Body of pancreas (tissue), 4 donors: ENCODE data around the gene HIBCH. TPM values are rescaled to one million over a fixed set of nuclear protein-coding genes. Genes with fewer than 3 reads are reported as not detected.

Experiments used
- ATAC-seq: fragments of 150-250 bp; one replicate; pipeline ENCODE4 v1.9.1; 2016
- DNase-seq, 4 donors: peaks; one replicate each; pipeline ENCODE4 v3.0.0-alpha.2; 2019
- H3K27ac ChIP-seq, 4 donors: fragments of 200-600 bp; sonication (generic); 1 replicate in 3 of 4; 2 replicates in 1 of 4; pipeline versions ENCODE4 v1.5.1 to v1.6.1; 2016 to 2019; ENCODE audit warnings: mild to moderate bottlenecking in 1 of 4, mixed read lengths in 1 of 4, moderate library complexity in 1 of 4
- H3K27me3 ChIP-seq, 2 donors: fragments of 200-600 bp; sonication (generic); one replicate each; pipeline ENCODE4 v1.6.0; 2016; ENCODE audit warnings: mild to moderate bottlenecking in 1 of 2
- H3K36me3 ChIP-seq, 2 donors: fragments of 200-600 bp; sonication (generic); replicated peaks in 1 of 2; 2 replicates each; pipeline ENCODE4 v1.5.1; 2016; ENCODE audit warnings: low read depth in 2 of 2; ENCODE audit not compliant: insufficient read depth in 1 of 2
- H3K4me1 ChIP-seq: fragments of 200-600 bp; sonication (generic); one replicate; pipeline ENCODE4 v1.6.0; 2016
- H3K4me3 ChIP-seq, 2 donors: fragments of 200-600 bp; sonication (generic); 1 replicate in 1 of 2; 2 replicates in 1 of 2; pipeline ENCODE4 v1.5.1; 2016 to 2019
- H3K9me3 ChIP-seq, 3 donors: fragments of 200-600 bp; sonication (generic); 1 replicate in 2 of 3; 2 replicates in 1 of 3; pipeline ENCODE4 v1.5.1; 2016
- POLR2A ChIP-seq, 3 donors: fragments of 450-650 bp; IDR thresholded peaks; one replicate each; pipeline ENCODE4 v1.6.1; 2016; ENCODE audit warnings: antibody characterized with exemption in 3 of 3, mild to moderate bottlenecking in 2 of 3
- WGBS, 2 donors: methylation state at CpG; one replicate each; pipeline ENCODE4 v1.1.5; 2017; 5-methylcytosine and 5-hydroxymethylcytosine counted together
- intact Hi-C: fragments of 100-400 bp; cut with DNase I; formaldehyde crosslinking; loops from one replicate; pipeline ENCODE4 v1.15.1; 2023
- total RNA-seq, 2 donors: library from RNA; depleted of rRNA; stranded (reverse); fragments of >200 nt; gene quantifications; one replicate each; pipeline ENCODE4 v1.1.0, GENCODE V29; 2016
- TF ChIP-seq, protein P1 (sequence below), 7 experiments: fragments of 450-650 bp in 4 of 7; fragments of 200-600 bp in 3 of 7; sonication (generic) in 3 of 7; IDR thresholded peaks; one replicate each; pipeline ENCODE4 v1.5.1; 2016 to 2019; ENCODE audit warnings: antibody characterized with exemption in 7 of 7

Gene HIBCH
- total RNA-seq, 2 donors from 2014 or later: 19.4 to 21.3 TPM

DNA sequence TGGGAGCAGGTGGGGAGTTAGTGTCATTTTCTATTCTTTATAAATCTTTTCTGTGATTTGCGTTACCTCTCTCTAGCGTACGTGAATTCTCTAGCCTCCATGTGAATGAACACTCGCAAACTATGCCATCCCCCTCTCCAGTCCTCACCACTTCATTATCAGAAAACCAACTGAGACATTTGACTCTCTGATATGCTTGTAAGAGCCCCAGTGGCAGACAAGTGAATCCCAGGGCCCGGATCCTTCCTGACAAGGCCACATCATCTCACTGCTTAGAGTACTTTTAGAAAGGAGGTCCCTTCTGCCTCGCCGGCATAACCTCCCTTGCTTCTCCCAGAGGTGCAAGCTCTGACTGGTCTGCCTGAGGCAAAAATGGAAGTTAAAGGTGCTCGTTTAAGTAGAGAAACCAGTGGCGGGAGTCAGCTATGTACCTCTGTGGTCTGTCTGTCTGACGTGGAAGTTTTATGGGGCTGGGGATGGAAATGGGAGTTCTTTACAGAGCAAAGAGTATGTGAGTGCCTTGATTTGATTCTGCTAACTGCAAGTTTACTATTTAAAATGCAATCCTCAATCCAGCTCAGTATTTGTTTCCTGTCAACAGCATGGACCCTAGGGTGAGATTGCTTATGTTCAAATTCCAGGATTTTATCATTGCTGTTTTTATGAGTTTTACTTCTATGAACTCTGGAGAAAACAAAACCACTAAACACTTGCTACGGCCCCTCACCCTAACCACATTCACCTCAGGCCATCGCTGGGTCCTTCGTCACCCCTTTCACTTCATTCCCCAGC is 142.2 kb downstream of the HIBCH start:
- Histone ChIP-seq H3K36me3 (no peaks in the 10 kb centered on the region), H3K4me1 (peaks cover 18% of the 10 kb centered on the region), H3K4me3 (no peak overlapping the region), H3K27me3 (no peaks in the 10 kb centered on the region), H3K27ac (no peak overlapping the region), H3K9me3 (no peaks in the 10 kb centered on the region)
- DNase-seq (no peak), ATAC-seq (no peak)
- intact Hi-C loops: no loop called here
- WGBS, 2 donors: 92 to 93% methylated on average over 13 of the region's 13 CpGs
- TF ChIP-seq, protein P1, sequence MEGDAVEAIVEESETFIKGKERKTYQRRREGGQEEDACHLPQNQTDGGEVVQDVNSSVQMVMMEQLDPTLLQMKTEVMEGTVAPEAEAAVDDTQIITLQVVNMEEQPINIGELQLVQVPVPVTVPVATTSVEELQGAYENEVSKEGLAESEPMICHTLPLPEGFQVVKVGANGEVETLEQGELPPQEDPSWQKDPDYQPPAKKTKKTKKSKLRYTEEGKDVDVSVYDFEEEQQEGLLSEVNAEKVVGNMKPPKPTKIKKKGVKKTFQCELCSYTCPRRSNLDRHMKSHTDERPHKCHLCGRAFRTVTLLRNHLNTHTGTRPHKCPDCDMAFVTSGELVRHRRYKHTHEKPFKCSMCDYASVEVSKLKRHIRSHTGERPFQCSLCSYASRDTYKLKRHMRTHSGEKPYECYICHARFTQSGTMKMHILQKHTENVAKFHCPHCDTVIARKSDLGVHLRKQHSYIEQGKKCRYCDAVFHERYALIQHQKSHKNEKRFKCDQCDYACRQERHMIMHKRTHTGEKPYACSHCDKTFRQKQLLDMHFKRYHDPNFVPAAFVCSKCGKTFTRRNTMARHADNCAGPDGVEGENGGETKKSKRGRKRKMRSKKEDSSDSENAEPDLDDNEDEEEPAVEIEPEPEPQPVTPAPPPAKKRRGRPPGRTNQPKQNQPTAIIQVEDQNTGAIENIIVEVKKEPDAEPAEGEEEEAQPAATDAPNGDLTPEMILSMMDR (IDR thresholded peaks at IDR 0.05): no peak
- TF ChIP-seq POLR2A (IDR thresholded peaks at IDR 0.05): no peak

GRCh38 chr2:190173392-190173791 is 146.2 kb downstream of the HIBCH start:
- WGBS, 2 donors: 83 to 84% methylated on average over 4 of the region's 4 CpGs

DNA sequence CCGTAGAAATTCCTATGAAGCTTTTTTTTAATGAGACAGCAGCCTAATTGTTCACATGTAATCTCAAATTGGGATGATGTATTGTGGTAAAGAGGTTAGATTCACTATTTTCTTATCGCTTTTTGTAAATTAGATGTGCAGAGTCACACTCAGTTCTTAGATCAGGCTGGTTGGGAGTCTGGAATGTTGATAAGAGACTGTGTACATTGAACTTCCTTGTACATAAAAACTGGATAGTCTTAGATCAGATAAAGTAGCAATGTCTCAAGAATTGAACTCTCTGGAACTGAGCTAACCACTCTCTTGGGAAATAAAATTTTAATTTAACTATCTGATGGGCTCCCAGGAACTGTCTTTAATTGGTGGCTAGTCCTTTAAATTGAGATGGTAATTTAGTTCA is 149.0 kb downstream of the HIBCH start:
- Histone ChIP-seq H3K4me1 (no peaks in the 10 kb centered on the region), H3K27ac (no peak overlapping the region), H3K27me3 (no peaks in the 10 kb centered on the region), H3K4me3 (no peak overlapping the region), H3K9me3 (no peaks in the 10 kb centered on the region), H3K36me3 (no peaks in the 10 kb centered on the region)
- WGBS, 2 donors: 67 to 75% methylated on average over 2 of the region's 2 CpGs
- no peak for ATAC-seq
- TF ChIP-seq POLR2A (IDR thresholded peaks at IDR 0.05): no peak
- TF ChIP-seq, protein P1 (IDR thresholded peaks at IDR 0.05): no peak
- intact Hi-C loops: no loop called here
- DNase-seq: no peak

More at GRCh38 chr2:190173392-190173791, 146.2 kb downstream of the HIBCH start:
- intact Hi-C loops: no loop called here
- H3K27me3 ChIP-seq: no peaks in the 10 kb centered on the region
- H3K4me1 ChIP-seq: no peaks in the 10 kb centered on the region
- DNase-seq (no peak), ATAC-seq (no peak)
- TF ChIP-seq, protein P1 (IDR thresholded peaks at IDR 0.05): no peak
- TF ChIP-seq POLR2A (IDR thresholded peaks at IDR 0.05): no peak
- H3K4me3 ChIP-seq: no peak overlapping the region
- H3K36me3 ChIP-seq: no peaks in the 10 kb centered on the region
- H3K9me3 ChIP-seq: no peaks in the 10 kb centered on the region
- H3K27ac ChIP-seq: no peak overlapping the region

DNA sequence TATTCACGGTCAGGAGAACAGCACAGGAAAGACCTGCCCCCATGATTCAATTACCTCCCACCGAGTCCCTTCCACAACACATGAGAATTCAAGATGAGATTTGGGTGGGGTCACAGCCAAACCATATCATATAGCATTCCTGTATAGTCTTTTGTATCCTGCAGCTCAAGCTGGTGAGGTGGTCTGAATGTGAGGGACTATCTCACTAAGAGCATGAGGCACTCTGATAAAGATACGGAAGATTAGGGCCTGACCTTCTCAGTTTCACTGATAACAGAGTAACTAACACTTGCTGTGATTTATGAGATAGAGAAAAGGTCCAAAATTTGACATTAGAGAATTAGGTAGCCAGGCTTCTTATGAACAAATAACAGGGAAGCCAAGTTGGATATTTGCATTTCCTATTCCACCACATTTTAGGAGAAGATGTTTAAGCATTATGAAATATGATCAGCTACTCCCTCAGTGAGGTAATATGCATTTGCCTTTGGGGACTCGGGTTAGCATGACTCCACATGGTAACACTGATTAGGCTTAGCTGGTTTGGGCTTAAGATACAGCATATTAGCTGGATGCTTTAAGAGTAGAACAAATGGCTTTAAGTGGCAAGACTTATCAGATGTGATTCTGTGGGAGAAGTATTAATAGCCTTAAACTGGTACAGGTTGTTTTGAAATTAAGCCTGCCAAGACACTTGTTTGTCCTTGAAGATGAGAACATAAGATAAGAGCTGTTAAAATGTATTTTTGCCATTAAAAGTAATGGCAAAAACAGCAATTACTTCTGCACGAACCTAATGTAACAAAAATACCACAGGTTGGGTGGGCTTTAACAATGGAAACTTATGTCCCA is 150.2 kb downstream of the HIBCH start:
- Histone ChIP-seq H3K27ac (no peak overlapping the region), H3K9me3 (no peaks in the 10 kb centered on the region), H3K4me3 (no peak overlapping the region), H3K4me1 (no peaks in the 10 kb centered on the region), H3K27me3 (no peaks in the 10 kb centered on the region), H3K36me3 (no peaks in the 10 kb centered on the region)
- 63 to 65% methylated on average over 5 of the region's 5 CpGs for WGBS, 2 donors
- TF ChIP-seq, protein P1 (IDR thresholded peaks at IDR 0.05): no peak
- no peak for TF ChIP-seq POLR2A (IDR thresholded peaks at IDR 0.05)
- intact Hi-C loops: no loop called here
- DNase-seq (no peak), ATAC-seq (no peak)
